HEK293 (cell line): ENCODE data around the gene FILIP1.

Experiments used
- GLI4 ChIP-seq: fragments of 450-650 bp; formaldehyde crosslinking; IDR thresholded peaks from 2 replicates; pipeline ENCODE4 v1.5.1; 2016; ENCODE audit warnings: missing biosample characterization, missing genetic modification characterization
- YY1 ChIP-seq: fragments of 450-650 bp; formaldehyde crosslinking; IDR thresholded peaks from 2 replicates; pipeline ENCODE4 v1.5.1; 2018; ENCODE audit warnings: missing biosample characterization, missing genetic modification characterization
- ZEB2 ChIP-seq: fragments of 450-650 bp; formaldehyde crosslinking; IDR thresholded peaks from 2 replicates; pipeline ENCODE4 v1.5.1; 2016; ENCODE audit warnings: missing biosample characterization, missing genetic modification characterization
- ZFP37 ChIP-seq: fragments of 450-650 bp; formaldehyde crosslinking; IDR thresholded peaks from 2 replicates; pipeline ENCODE4 v1.5.1; 2016; ENCODE audit warnings: missing biosample characterization, missing genetic modification characterization
- ZNF146 ChIP-seq: fragments of 450-650 bp; formaldehyde crosslinking; IDR thresholded peaks from 2 replicates; pipeline ENCODE4 v1.5.1; 2016; ENCODE audit warnings: missing biosample characterization, missing genetic modification characterization
- ZNF221 ChIP-seq: fragments of 450-650 bp; formaldehyde crosslinking; IDR thresholded peaks from 2 replicates; pipeline ENCODE4 v1.5.1; 2017; ENCODE audit warnings: missing biosample characterization, missing genetic modification characterization, borderline replicate concordance
- ZSCAN16 ChIP-seq: fragments of 450-650 bp; formaldehyde crosslinking; IDR thresholded peaks from 2 replicates; pipeline ENCODE4 v1.5.1; 2016; ENCODE audit warnings: missing biosample characterization, missing genetic modification characterization
- TF ChIP-seq, protein P1 (sequence below): fragments of 450-650 bp; IDR thresholded peaks from 2 replicates; pipeline ENCODE4 v1.5.1; 2018; ENCODE audit warnings: missing biosample characterization, missing genetic modification characterization
- TF ChIP-seq, protein P2 (sequence below): fragments of 450-650 bp; formaldehyde crosslinking; IDR thresholded peaks from 2 replicates; pipeline ENCODE4 v1.5.1; 2016; ENCODE audit warnings: missing biosample characterization, missing genetic modification characterization
- TF ChIP-seq, protein P3 (sequence below): fragments of 450-650 bp; formaldehyde crosslinking; IDR thresholded peaks from 2 replicates; pipeline ENCODE4 v1.5.1; 2016; ENCODE audit warnings: missing biosample characterization, missing genetic modification characterization
- TF ChIP-seq, protein P4 (sequence below): fragments of 450-650 bp; formaldehyde crosslinking; IDR thresholded peaks from 2 replicates; pipeline ENCODE4 v1.5.1; 2016; ENCODE audit warnings: missing biosample characterization, missing genetic modification characterization

DNA sequence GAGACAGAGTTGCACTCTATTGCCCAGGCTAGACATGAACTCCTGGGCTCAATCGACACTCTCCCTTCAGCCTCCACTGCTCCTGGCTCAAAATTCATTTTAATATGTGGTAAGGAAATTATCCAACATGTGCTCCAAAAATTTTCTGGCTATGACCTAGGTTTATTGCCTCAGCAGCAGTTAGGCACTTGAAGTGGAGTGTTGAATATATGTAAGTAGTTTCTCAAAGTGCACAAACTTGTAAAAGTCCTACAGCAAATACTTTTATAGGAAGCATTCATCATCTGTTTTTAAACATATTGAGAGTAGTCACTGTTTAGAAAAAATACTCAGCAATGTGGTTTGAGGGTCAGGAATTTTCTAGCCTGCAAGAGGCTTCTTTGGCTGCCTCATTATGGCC is 13.2 kb downstream of the FILIP1 start:
- TF ChIP-seq, protein P1, sequence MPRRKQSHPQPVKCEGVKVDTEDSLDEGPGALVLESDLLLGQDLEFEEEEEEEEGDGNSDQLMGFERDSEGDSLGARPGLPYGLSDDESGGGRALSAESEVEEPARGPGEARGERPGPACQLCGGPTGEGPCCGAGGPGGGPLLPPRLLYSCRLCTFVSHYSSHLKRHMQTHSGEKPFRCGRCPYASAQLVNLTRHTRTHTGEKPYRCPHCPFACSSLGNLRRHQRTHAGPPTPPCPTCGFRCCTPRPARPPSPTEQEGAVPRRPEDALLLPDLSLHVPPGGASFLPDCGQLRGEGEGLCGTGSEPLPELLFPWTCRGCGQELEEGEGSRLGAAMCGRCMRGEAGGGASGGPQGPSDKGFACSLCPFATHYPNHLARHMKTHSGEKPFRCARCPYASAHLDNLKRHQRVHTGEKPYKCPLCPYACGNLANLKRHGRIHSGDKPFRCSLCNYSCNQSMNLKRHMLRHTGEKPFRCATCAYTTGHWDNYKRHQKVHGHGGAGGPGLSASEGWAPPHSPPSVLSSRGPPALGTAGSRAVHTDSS (tag by site-specific recombination): no peak
- no peak for TF ChIP-seq ZEB2
- TF ChIP-seq, protein P2, sequence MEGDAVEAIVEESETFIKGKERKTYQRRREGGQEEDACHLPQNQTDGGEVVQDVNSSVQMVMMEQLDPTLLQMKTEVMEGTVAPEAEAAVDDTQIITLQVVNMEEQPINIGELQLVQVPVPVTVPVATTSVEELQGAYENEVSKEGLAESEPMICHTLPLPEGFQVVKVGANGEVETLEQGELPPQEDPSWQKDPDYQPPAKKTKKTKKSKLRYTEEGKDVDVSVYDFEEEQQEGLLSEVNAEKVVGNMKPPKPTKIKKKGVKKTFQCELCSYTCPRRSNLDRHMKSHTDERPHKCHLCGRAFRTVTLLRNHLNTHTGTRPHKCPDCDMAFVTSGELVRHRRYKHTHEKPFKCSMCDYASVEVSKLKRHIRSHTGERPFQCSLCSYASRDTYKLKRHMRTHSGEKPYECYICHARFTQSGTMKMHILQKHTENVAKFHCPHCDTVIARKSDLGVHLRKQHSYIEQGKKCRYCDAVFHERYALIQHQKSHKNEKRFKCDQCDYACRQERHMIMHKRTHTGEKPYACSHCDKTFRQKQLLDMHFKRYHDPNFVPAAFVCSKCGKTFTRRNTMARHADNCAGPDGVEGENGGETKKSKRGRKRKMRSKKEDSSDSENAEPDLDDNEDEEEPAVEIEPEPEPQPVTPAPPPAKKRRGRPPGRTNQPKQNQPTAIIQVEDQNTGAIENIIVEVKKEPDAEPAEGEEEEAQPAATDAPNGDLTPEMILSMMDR: no peak
- no peak for TF ChIP-seq YY1 (tag by site-specific recombination)
- TF ChIP-seq ZFP37 (tag by site-specific recombination): no peak
- TF ChIP-seq, protein P3, sequence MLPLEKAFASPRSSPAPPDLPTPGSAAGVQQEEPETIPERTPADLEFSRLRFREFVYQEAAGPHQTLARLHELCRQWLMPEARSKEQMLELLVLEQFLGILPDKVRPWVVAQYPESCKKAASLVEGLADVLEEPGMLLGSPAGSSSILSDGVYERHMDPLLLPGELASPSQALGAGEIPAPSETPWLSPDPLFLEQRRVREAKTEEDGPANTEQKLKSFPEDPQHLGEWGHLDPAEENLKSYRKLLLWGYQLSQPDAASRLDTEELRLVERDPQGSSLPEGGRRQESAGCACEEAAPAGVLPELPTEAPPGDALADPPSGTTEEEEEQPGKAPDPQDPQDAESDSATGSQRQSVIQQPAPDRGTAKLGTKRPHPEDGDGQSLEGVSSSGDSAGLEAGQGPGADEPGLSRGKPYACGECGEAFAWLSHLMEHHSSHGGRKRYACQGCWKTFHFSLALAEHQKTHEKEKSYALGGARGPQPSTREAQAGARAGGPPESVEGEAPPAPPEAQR (tag by site-specific recombination): no peak
- TF ChIP-seq ZNF221: no peak
- no peak for TF ChIP-seq ZNF146
- no peak for TF ChIP-seq GLI4 (tag by site-specific recombination)
- TF ChIP-seq, protein P4, sequence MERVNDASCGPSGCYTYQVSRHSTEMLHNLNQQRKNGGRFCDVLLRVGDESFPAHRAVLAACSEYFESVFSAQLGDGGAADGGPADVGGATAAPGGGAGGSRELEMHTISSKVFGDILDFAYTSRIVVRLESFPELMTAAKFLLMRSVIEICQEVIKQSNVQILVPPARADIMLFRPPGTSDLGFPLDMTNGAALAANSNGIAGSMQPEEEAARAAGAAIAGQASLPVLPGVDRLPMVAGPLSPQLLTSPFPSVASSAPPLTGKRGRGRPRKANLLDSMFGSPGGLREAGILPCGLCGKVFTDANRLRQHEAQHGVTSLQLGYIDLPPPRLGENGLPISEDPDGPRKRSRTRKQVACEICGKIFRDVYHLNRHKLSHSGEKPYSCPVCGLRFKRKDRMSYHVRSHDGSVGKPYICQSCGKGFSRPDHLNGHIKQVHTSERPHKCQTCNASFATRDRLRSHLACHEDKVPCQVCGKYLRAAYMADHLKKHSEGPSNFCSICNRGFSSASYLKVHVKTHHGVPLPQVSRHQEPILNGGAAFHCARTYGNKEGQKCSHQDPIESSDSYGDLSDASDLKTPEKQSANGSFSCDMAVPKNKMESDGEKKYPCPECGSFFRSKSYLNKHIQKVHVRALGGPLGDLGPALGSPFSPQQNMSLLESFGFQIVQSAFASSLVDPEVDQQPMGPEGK: no peak
- TF ChIP-seq ZSCAN16 (tag by site-specific recombination): no peak
